DMS 273 treated with DMSO at 0.1 percent for 48 hours (cell line): ENCODE measurements around the gene SUMO4.

ENCODE experiments used
- DNase-seq: peaks from one replicate; lab custom pipeline; 2025; lab: John Stamatoyannopoulos, UW

The SUMO4 gene

GRCh38 chr6:149400050-149400449 is at the start of gene SUMO4:
Gene SUMO4, plus strand, starts transcription at chr6:149400262. Its CDS starts 130 bp downstream, at chr6:149400392.
- DNase-seq = no peak

- DNase-seq = peak; percentile 49
Measured at GRCh38 chr6:149354009-149354408, 46.1 kb upstream of the SUMO4 start.

- no peak for DNase-seq
Measured at GRCh38 chr6:149356081-149356750, 43.8 kb upstream of the SUMO4 start.

- DNase-seq = no peak
Measured at GRCh38 chr6:149357726-149358538, 42.1 kb upstream of the SUMO4 start.

GRCh38 chr6:149359440-149359839 is 40.6 kb upstream of the SUMO4 start:
- no peak for DNase-seq

GRCh38 chr6:149360536-149360935 is 39.5 kb upstream of the SUMO4 start:
- DNase-seq = no peak

- DNase-seq = no peak
Measured at GRCh38 chr6:149362289-149362688, 37.8 kb upstream of the SUMO4 start.

- DNase-seq = no peak
Measured at GRCh38 chr6:149363154-149363553, 36.9 kb upstream of the SUMO4 start.

GRCh38 chr6:149364557-149364956 is 35.5 kb upstream of the SUMO4 start:
- DNase-seq = no peak

- DNase-seq = no peak
Measured at GRCh38 chr6:149365197-149365596, 34.9 kb upstream of the SUMO4 start.

GRCh38 chr6:149366267-149366921 is 33.7 kb upstream of the SUMO4 start:
- no peak for DNase-seq

- no peak for DNase-seq
Measured at GRCh38 chr6:149368065-149368464, 32.0 kb upstream of the SUMO4 start.

GRCh38 chr6:149371154-149371553 is 28.9 kb upstream of the SUMO4 start:
- DNase-seq = no peak

- no peak for DNase-seq
Measured at GRCh38 chr6:149372062-149372461, 28.0 kb upstream of the SUMO4 start.

- no peak for DNase-seq
Measured at GRCh38 chr6:149373511-149373910, 26.6 kb upstream of the SUMO4 start.

- no peak for DNase-seq
Measured at GRCh38 chr6:149379977-149380376, 20.1 kb upstream of the SUMO4 start.

GRCh38 chr6:149380523-149380922 is 19.5 kb upstream of the SUMO4 start:
- DNase-seq = no peak

GRCh38 chr6:149383371-149383770 is 16.7 kb upstream of the SUMO4 start:
- DNase-seq = no peak

- no peak for DNase-seq
Measured at GRCh38 chr6:149384464-149384863, 15.6 kb upstream of the SUMO4 start.

GRCh38 chr6:149385998-149386646 is 13.9 kb upstream of the SUMO4 start:
- DNase-seq = no peak

GRCh38 chr6:149387779-149388512 is 12.1 kb upstream of the SUMO4 start:
- no peak for DNase-seq
